ENCODE measurements around the gene FAM237B.

DNA sequence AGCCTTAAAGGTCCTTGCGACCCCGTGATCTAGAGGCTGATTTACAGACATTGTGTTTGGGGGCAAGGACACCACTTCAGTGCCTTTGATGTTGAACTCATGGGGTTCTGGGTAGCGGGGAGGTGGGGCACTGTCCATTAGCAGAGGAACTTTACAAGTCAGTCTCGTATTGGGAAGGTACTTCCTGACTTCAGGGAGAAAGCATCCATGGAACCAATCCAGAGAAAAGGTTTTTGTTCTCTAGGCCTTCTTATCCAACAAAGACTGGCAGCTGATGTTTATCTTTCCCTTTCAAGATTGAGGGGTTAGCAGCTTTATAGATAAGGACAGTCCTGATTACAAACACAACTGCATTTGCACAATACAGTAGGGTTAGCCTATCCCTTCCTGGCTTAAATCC lies 28.2 kb upstream of the FAM237B start:
- no peak for TF ChIP-seq MTF1 (CRISPR knock-in tag; IDR thresholded peaks at IDR 0.05)
- TF ChIP-seq, protein P1, sequence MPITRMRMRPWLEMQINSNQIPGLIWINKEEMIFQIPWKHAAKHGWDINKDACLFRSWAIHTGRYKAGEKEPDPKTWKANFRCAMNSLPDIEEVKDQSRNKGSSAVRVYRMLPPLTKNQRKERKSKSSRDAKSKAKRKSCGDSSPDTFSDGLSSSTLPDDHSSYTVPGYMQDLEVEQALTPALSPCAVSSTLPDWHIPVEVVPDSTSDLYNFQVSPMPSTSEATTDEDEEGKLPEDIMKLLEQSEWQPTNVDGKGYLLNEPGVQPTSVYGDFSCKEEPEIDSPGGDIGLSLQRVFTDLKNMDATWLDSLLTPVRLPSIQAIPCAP (CRISPR knock-in tag; IDR thresholded peaks at IDR 0.05; ENCODE audit: low read depth), result no peak
- no peak for TF ChIP-seq KLF9 (CRISPR knock-in tag; IDR thresholded peaks at IDR 0.05; ENCODE audit: low read depth)
- no peak; the same call in 1 of the 2 replicates for TF ChIP-seq RBFOX2 (IDR thresholded peaks at IDR 0.05; ENCODE audit: low read depth, low read length)
